CD4-positive, alpha-beta T cell treated with Interleukin-6 at 100 ng/mL for 8 hours (primary cell): Measurements from ENCODE around the gene DCHS2.

Experiments
- DNase-seq: peaks from one replicate; pipeline ENCODE4 v3.0.0-alpha.2; 2020; ENCODE audit warnings: mixed read lengths, low spot score

Gene DCHS2, protein sequence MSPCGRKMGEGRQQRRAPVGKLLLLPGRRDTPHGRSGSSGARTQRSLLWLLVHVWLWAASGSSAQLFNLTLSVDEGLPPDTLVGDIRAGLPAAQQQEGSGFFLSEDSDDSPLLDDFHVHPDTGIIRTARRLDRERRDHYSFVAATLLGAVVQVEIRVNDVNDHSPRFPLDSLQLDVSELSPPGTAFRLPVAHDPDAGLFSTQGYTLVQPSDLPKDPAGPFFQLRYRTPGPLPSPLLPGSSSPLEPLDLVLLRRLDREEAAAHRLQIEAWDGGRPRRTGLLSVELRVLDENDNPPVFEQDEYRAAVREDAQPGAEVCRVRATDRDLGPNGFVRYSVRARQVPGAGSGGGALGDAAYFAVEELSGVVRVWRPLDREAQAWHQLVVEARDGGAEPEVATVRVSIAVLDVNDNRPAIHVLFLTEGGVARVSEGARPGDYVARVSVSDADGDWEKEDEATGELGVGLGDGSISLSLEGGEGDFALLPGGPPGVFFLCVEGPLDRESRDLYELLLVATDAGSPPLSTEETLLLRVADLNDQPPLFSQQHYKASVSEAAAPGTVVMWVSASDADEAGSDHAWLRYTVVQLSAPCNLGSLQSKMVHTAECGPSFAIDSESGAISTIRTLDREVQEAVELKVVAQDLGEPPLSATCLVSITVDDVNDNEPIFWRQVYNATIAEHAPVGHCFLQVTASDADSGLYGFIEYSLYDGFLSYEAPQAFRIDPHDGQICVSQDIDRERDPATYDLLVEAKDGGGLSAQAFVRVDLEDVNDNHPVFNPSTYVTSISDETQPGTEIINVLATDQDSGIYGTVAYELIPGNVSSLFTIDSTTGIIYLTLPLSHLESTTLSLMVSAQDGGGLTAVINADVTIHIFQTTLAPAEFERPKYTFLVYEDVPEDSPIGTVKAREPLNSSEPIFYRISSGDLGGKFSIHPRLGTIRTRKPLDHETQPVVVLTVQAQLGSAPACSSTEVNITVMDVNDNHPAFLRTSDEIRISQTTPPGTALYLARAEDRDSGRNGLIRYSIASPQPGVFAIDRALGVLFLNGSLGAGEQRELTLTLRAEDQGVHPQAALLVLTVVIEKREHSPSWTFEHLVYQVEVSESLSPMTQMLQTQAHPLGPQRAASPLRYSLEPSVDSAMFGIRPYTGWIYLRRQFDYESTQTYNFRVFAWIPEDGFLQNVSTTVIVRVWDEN (N-terminal part only)

DNA sequence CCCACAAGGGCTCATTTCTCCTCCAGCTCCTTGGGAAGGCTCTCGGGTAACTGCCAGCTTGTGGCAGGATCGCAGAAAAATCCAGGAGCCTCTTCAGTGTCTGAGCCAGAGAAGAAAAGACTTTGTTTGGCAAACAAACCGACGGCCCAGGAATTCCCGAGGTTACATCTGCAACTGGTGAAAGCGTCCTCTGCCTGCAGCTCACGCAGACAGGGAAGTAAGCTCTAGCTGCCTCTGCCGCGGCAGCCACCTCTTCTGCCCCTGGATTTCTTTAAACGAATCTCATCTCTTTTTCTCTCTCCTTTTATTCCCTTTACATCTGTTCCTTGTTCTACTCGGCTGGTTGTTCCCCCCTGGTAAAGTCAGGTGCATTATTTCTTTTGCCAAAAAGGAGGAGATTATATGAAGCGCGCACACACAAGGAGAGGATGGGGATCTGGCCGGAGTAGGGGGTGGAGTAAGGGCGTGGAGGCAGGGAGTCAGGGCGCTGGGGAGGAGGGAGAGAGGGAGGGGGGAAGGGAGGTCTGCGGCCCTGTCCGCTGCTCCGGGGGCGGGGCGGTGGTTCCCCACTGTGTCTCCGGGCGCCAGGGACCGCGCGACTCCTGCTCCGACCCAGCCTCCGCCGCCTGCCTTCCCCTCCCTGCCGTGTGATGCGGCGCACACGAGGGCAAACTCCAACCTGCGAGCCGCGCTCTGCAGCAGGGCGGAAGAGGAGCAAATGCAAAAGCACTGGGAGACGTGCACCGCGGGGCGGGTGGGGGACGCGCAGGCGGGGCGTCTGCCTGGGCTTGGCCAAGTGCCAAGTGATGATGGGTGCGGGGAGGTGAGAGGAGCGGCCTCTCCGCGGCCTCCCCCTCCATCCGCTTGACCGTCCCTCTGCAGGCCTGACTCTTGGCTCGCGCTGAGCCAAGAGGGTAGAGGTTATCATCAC is at the start of gene DCHS2:
Gene DCHS2, minus strand, starts transcription at position 459 of the 931 bp plus-strand sequence. Its CDS starts 444 bp downstream, at position 15.
- DNase-seq = no peak

DNA sequence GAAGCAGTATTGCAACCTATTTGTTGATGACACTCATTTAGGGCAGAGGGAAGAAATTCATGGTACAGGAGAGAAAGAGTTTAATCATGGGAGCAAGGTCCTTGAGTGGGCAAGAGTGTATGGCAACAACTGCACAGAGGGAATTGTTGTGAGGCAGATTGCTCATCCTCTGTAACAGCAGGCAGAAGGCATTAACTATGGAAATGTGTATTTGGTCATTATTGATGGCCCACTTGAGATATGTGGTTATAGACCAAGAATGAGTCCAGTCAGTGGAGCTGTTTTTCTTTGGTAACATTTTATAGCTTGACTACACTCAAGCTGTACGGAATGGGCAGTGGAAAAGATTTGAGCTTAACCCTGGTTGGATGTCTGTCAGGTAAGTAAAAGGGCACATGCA is 42.7 kb upstream of the DCHS2 start:
- DNase-seq = no peak

DNA sequence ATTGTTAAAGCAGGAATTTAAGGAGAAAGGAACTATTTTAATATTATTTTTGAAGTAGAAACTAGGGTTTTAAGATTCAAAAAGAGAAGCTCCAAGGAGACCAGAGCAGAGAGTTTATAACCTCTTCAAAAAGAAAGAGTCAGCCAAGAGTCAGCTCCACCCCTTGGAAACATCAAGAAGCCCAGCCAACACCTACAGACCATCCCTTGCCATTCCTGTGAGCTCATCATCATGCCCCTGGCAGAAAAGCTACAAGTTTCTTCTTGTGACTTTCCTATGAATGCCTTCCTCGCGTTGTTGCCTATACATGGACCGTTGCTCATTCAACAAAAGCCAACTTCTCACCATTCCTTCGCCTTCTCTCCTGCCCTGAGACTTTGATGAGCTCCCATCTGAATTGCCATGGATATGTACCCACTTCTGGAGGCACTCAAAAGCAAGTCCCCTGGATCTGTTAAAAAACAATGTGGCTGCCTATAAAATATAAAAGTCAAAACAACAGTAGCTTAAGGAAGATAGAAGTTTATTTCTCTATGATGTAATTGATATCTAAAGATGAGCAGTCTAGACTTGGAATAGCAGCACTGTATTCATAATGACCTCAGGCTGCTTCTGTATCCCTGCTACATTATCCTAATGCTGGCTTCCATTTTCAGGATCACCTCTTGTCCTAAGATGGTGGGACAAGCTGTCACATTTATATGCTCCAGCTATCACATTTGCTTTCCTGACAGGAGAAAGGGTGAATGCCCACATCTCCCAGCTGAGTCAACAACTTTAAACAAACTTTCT is 38.3 kb upstream of the DCHS2 start:
- no peak for DNase-seq

DNA sequence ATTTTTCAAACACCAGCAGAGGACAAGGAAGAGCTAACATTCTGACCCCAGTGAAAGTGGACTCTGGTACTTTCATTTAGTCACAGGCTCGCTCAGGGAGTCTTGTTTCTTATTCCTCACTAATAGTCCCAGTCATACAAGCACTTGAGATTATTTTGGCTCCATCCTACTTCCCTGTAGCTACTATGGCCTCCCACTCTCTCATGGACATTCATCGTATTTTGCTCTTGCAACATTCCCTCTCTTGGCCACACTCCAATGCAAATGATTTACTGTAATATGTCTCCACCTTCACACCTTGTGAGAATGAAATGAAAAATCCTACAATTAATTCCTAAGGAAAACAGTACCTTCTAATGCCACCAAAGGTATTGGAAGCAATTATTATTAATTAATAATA is 37.3 kb upstream of the DCHS2 start:
- DNase-seq = no peak

DNA sequence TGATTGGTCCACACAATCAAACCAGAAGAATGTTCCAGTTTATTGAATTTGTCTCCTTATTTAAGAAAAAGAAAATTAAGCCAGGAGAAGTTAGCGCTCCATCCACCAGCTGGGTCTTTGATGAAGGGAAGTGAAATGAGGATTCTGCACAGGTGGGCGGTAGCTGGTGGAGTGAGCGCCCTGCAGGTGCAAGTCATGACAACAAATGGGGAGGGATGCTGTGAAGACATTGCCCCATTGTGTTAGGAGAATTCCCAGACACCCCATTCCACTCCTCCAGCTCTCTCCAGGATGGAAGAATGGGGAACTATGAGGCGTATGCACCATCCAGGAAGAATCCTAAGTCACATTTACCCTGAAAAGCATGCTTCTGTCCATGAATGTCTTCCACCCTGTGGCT is 35.7 kb upstream of the DCHS2 start:
- no peak for DNase-seq

DNA sequence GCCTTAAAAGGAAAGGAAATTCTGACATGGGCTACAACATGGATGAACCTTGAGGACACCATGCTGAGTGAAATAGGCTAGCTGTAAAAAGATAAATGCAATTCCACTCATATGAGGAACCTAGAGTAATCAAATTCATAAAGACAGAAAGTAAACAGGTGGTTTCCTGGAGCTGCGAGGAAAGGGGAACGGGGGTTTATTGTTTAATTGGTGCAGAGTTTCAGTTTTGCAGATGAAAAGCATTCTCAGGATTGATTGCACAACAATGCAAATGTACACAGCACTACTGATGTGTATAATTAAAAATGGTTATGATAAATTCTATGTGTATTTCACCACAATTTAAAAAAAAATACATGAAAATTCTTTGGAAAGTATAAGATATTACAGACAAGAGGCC is 34.6 kb upstream of the DCHS2 start:
- no peak for DNase-seq

DNA sequence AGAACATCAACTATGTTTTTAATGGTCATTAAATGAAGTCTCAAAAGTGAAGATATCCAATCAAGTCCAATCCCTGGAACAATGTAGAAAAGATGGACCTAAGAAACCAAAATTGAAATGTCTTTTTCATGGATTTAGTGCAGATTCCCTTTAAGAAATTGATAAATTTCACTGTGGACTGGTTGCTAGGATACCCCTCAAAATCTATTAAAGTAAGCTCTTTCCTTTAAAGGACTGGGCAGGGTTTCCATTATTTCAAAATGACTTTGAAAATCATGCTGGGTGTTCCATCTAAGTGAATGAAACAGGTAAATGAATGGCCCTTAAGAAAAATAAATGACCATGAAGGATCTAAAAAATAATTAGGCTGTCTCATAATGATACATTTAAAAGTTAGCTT is 30.0 kb upstream of the DCHS2 start:
- no peak for DNase-seq

DNA sequence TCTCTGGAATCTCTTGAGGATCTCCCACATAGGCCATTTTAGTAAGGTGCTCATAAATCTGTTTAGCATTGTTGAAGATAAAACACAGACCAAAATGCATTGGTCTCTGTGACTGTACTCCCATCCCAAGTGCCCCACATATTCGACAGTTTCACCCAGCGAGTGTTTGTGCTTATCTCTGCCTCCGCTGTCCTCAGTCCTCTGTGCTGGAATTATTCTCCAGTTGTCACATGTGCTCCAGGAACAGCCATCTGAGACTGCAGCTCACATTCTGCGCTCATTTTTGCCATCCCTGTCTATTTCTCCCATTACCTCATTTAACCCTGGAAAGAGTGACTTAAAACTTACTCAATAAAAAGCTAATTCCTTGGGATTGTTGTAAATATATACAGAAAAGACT is 27.6 kb upstream of the DCHS2 start:
- no peak for DNase-seq

DNA sequence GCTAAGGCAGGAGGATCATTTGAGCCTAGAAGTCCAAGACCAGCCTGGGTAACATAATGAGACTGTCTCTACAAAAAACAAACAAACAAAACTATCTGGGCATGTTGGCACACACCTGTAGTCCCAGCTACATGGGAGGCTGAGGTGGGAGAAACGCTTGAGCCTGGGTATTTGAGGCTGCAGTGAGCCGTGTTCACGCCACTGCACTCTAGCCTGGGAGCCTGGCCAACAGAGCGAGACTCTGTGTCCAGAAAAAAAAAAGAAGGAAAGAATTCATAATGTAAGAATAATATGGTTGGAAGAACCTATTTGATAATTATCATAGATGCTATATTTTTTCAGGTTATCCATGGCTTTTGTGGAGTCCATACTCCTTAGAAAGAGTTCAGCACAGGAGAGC is 26.0 kb upstream of the DCHS2 start:
- no peak for DNase-seq

DNA sequence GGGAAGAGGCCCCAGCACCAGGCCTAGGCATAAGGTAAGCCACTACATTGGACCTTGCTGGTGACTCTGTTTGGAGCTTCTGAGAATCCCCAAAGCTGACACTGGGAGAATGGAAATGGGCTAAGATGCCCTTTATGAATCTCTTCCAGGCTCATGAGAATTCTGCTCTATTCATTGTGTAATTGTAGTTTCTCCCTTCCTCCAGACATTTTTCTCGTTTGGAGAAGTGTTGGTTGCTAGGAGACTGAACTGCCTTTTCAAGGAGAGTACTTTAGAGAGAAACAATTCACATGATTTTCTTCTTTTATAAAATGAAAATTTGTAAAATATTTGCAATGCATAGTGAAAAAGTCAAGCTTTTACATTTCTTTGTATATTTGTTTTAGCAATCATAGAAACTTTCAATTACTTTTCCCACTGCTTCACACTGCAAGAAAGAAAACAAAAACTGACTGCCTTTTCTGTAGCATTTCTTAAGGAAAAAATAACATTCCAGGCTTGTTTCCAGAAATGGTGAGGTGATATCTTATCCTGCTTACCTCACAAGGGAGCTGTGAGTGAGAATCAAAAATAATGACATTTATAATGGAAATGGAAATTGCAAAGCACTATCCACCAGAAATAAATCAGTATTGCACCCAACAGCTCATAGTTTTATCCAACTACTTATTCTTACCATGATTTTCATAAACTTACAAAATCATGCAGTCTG is 24.9 kb upstream of the DCHS2 start:
- no peak for DNase-seq

DNA sequence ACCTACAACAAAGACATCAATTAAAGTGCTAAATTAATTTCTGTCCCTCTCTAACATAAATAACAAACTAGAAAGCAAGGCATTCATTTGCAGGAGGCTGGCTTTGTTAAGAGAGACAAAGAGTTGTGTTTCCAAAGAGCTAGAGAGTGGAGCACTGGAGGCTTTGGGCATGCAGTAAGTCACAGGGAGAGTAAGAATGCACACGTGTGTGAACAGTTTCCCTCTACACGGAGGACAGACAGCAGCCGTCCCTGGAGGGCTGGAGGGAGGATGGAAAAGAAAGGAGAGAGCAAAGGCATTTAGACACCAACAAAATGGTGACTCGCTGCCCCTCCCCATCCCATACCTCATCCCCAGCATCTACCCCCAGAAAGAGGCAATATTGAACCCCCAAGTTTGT is 20.4 kb upstream of the DCHS2 start:
- no peak for DNase-seq

DNA sequence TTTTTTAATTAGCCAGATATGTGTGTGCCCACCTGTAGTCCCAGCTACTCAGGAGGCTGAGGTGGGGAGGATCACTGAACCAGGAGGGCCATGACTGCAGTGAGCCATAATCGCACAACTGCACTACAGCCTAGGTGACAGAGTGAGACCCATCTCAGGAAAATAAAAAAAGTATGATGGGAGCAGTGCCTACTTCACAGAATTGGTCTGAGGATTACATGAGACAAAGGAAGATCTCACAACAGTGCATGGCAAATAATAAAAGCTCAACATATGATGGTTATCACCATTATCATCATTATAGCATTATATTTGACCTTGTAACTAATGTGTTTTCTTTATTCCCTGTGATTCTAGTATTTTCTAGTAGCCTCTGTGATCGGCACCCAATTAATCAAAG is 19.9 kb upstream of the DCHS2 start:
- DNase-seq = no peak

DNA sequence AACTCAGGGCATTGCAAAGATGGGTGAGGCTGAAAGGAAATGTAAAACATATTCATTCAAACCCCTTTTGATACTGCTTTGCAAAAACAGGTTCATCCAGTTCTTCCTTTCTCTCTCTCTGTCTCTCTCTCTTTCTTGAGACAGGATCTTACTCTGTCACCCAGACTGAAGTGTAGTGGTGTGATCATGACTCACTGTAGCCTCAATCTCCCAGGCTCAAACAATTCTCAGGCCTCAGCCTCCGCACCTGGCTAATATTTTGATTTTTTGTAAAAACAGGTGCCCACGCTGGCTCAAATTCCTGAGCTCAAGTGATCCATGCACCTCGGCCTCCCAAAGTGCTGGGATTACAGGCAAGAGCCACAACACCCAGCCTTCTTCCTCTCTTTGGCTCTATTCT is 15.6 kb upstream of the DCHS2 start:
- DNase-seq = no peak

DNA sequence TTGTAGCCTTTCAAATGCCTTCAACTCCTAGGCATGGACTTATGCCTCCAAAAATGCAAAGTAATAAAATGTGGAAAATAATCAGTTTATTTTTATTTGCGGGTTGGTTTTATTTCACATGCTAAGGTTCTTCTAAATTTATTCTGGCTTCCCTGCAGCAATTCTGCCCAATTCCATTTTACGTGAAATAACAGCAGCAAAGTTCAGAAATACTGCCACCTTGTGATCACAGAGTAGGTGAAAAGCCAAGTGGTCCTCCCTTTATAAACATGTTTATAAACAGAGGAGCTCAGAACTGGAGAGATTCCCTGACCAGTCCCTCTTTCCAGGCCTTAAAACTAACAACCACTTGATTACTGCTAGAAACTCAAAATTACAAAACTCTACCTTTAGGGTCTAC is 14.7 kb upstream of the DCHS2 start:
- no peak for DNase-seq

DNA sequence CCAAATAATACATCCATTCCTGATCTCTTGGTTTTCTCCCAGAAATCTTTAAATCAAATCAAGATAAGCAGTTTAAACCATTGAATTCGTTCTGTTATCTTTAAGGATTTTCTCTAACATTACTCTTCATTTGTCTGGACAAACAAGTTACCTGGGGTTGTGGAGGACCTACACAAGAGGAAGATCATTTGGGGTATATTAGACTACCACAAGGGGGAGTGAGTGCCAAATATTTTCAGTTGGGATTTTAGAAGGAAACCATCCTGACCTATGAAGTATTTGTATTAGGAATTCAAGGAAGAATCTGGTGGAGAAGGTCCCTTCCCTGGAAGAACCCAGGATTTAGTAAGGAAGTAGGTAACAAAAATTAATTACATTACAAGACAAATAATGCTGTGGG is 12.0 kb upstream of the DCHS2 start:
- no peak for DNase-seq

DNA sequence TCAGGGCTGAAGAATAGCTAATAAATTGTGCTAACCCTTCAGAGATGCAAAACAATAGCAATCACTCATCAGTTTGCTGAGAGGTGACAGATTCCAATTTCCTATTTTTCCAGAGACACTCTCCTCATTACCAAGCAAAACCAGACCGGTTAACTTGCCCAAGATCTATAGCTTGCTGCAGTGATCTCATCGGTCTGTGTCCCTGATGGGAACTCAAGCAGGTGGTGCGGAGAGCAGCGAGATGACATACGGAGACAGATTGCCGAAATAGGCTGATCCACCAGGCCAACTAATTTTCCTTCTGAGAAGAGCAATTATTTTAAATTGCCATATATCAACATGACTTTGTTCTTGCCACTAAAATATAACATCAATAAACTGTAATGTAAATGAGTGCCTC is 10.5 kb upstream of the DCHS2 start:
- no peak for DNase-seq

DNA sequence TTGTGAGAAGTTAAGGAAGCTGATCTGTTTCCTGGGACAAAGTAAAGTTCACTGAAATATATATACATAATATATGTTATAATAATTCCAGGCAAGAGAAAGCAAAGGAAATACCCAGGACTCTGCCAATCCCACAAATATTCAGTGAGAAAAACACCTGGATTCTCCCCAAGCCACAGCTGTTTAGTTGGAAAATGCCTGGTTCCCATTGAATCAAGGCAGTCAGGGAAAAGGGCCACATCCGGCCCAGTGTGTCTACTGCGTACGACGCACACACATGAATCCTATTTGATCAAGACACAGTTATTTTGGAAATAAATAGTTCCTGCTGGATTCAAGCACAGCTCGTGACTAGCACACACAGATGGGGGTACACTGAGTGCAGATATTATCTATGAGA is 6.3 kb upstream of the DCHS2 start:
- DNase-seq = no peak

DNA sequence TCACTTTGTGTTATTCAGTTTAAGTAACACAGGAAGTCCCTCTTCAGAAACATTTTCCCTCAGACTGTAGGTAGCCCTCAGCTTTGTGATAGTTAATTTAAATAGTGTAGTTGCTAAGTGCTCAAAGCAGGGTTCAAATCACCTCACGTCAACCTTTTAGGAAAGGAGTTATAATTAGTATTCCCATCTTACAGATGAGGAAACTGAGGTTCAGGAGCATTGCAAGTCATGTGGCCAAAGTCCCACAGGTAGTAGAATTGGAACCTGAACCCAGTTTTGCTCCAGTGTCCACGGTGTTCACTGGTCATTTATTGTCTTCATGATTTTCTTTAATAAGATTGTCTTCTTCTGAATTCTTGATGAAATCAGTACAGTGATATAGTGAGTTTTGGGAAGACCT is 4.3 kb upstream of the DCHS2 start:
- DNase-seq = no peak

DNA sequence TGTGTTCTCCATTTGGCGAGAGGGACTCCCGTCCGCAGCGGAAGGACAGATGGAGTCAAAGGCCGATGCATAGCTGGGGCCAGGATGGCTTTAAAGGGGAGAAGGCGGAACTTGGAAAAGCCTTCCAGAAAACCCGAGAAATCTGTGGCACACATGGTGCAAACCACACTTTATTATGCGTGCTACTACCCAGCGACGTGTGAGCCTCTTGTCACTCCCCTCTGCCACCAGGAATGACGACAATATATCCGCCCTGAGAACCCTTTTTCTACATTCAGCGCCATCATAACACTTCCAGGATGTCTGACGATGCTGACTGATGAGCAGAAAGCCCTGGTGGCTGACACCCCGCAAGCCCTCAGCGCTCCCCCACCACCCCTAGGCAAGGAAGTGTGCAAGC is 689 bp upstream of the DCHS2 start:
- DNase-seq = no peak
